Osteoblast (primary cell): ENCODE results near the gene FEM1B. TPM values are rescaled to one million over a fixed set of nuclear protein-coding genes. Genes with fewer than 3 reads are reported as not detected.
A peak's percentile ranks its signal among the peaks of the same experiment; 100 is the strongest.

Experiments
- DNase-seq: peaks from one replicate; pipeline ENCODE4 v3.0.0; 2011; ENCODE audit warnings: low spot score, mixed read lengths; ENCODE audit not compliant: insufficient read length; ENCODE audit errors: missing footprints
- H2AFZ ChIP-seq: 2 replicates; pipeline ENCODE4 v1.6.0; 2011; ENCODE audit warnings: mild to moderate bottlenecking, low read length
- H3K27ac ChIP-seq: 2 replicates; pipeline ENCODE4 v1.5.1; 2011; ENCODE audit warnings: mild to moderate bottlenecking, low read depth, low read length, moderate library complexity
- H3K27me3 ChIP-seq: 2 replicates; pipeline ENCODE4 v1.6.0; 2012; ENCODE audit warnings: mild to moderate bottlenecking, control low read depth, inconsistent platforms, low read length, moderate library complexity; ENCODE audit not compliant: insufficient read depth
- H3K36me3 ChIP-seq: 2 replicates; pipeline ENCODE4 v1.5.1; 2011; ENCODE audit warnings: mild to moderate bottlenecking, low read length, control low read depth, moderate library complexity; ENCODE audit not compliant: insufficient read depth
- H3K4me1 ChIP-seq: 2 replicates; pipeline ENCODE4 v1.5.1; 2011; ENCODE audit warnings: mild to moderate bottlenecking, low read length, control low read depth, moderate library complexity; ENCODE audit not compliant: insufficient read depth
- H3K4me2 ChIP-seq: 2 replicates; pipeline ENCODE4 v1.6.0; 2011; ENCODE audit warnings: mild to moderate bottlenecking, low read length; ENCODE audit not compliant: insufficient read depth
- H3K4me3 ChIP-seq: fragments of 200-600 bp; sonication (generic); 3 replicates; pipeline ENCODE4 v1.5.1; 2012; ENCODE audit warnings: mild to moderate bottlenecking, low read length, inconsistent platforms; ENCODE audit not compliant: insufficient read depth
- H3K79me2 ChIP-seq: 2 replicates; pipeline ENCODE4 v1.6.0; 2012; ENCODE audit warnings: mild to moderate bottlenecking, low read length, control low read depth, inconsistent platforms; ENCODE audit not compliant: insufficient read depth
- H3K9me3 ChIP-seq: 2 replicates; pipeline ENCODE4 v1.5.1; 2011; ENCODE audit warnings: low read depth, low read length, control low read depth
- H4K20me1 ChIP-seq: 2 replicates; pipeline ENCODE4 v1.6.0; 2012; ENCODE audit warnings: mild to moderate bottlenecking, low read length, control low read depth; ENCODE audit not compliant: insufficient read depth
- total RNA-seq: library from RNA; depleted of rRNA; stranded (reverse); fragments of >200 nt; gene quantifications from 2 replicates; pipeline ENCODE4 v1.2.3, GENCODE V29; 2012
- TF ChIP-seq, protein P1 (sequence below): IDR thresholded peaks from 2 replicates; pipeline ENCODE4 v1.5.1; 2011; ENCODE audit warnings: mild to moderate bottlenecking, low read depth, low read length, moderate library complexity; ENCODE audit errors: extremely low read depth

Gene FEM1B
- total RNA-seq, 1 donor: 35.5 TPM

GRCh38 chr15:68322796-68323195, 45.3 kb downstream of the FEM1B start:
- Histone ChIP-seq H3K9me3 (no peaks in the 10 kb centered on the region), H3K27ac (no peak overlapping the region), H2AFZ (no peak overlapping the region), H3K4me1 (peaks cover 13% of the 10 kb centered on the region), H3K4me2 (no peak overlapping the region), H3K36me3 (peaks cover 96% of the 10 kb centered on the region), H3K79me2 (no peaks in the 10 kb centered on the region), H4K20me1 (peaks cover 15% of the 10 kb centered on the region), H3K4me3 (no peak overlapping the region), H3K27me3 (no peaks in the 10 kb centered on the region)
- no peak for DNase-seq
- TF ChIP-seq, protein P1, sequence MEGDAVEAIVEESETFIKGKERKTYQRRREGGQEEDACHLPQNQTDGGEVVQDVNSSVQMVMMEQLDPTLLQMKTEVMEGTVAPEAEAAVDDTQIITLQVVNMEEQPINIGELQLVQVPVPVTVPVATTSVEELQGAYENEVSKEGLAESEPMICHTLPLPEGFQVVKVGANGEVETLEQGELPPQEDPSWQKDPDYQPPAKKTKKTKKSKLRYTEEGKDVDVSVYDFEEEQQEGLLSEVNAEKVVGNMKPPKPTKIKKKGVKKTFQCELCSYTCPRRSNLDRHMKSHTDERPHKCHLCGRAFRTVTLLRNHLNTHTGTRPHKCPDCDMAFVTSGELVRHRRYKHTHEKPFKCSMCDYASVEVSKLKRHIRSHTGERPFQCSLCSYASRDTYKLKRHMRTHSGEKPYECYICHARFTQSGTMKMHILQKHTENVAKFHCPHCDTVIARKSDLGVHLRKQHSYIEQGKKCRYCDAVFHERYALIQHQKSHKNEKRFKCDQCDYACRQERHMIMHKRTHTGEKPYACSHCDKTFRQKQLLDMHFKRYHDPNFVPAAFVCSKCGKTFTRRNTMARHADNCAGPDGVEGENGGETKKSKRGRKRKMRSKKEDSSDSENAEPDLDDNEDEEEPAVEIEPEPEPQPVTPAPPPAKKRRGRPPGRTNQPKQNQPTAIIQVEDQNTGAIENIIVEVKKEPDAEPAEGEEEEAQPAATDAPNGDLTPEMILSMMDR: no peak

DNA sequence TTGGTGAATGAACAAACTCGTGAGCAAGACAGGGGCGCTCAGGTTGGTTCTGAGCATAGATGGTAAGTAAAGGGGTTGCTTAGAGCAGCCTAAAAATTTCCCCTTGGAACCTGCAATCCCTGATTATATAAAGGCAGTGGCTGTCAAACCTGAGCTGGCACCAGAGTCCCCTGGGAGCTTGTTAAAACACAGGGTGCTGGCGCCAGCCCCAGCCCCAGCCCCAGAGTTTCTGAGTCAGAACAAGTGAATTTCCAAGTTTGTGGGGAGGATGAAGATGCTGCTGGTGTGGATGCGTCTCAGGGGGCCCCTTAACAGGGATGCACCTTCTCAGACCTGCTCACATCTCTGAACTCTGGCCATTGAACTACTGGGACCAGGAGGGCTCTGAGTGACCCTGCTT, 48.2 kb downstream of the FEM1B start:
- Histone ChIP-seq H3K4me2 (no peak overlapping the region), H3K79me2 (no peaks in the 10 kb centered on the region), H3K27me3 (no peaks in the 10 kb centered on the region), H3K36me3 (peaks cover 96% of the 10 kb centered on the region), H3K4me3 (no peak overlapping the region), H2AFZ (no peak overlapping the region), H3K9me3 (no peaks in the 10 kb centered on the region), H3K27ac (peak overlapping the region; percentile 8), H3K4me1 (peaks cover 13% of the 10 kb centered on the region), H4K20me1 (peaks cover 22% of the 10 kb centered on the region)
- DNase-seq: no peak
- TF ChIP-seq, protein P1: no peak

DNA sequence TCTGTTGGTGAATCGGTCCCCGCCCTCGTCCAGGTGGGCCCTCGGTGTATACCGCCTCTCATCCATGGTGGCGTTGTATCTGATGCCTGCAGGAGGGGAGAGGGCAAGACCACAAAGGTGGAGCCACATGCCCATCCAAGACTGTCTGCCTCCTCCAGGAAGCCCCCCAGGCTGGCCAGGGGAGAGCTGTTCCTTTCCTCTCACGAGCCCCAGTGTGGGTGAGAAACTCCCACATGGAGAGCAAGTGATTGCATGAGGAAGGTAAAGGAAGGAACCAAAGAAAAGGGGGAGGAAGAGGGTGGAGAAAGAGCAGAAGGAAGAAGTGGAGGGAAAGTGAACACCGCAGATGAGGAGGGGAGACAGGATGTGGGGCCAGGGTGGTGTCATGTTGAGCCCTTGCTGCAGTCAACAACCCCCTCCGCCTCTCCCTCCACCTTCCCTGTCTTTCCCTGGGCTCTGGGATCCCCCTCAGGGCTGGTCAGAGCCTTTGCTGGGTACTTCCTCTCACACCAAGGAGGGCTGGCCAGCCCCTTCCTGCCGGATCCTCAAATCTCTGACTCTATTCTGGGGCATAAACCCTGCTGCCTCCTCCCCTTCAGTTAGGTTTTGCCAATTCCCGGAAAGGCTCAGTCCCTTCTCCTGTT, 49.3 kb downstream of the FEM1B start:
- H3K4me3 ChIP-seq: no peak overlapping the region
- TF ChIP-seq, protein P1: no peak
- no peak overlapping the region for H3K27ac ChIP-seq
- no peak overlapping the region for H3K4me2 ChIP-seq
- no peaks in the 10 kb centered on the region for H3K9me3 ChIP-seq
- peaks cover 13% of the 10 kb centered on the region for H3K4me1 ChIP-seq
- H3K79me2 ChIP-seq: no peaks in the 10 kb centered on the region
- no peak overlapping the region for H2AFZ ChIP-seq
- peaks cover 96% of the 10 kb centered on the region for H3K36me3 ChIP-seq
- DNase-seq: no peak
- H4K20me1 ChIP-seq: peaks cover 22% of the 10 kb centered on the region
- no peaks in the 10 kb centered on the region for H3K27me3 ChIP-seq

DNA sequence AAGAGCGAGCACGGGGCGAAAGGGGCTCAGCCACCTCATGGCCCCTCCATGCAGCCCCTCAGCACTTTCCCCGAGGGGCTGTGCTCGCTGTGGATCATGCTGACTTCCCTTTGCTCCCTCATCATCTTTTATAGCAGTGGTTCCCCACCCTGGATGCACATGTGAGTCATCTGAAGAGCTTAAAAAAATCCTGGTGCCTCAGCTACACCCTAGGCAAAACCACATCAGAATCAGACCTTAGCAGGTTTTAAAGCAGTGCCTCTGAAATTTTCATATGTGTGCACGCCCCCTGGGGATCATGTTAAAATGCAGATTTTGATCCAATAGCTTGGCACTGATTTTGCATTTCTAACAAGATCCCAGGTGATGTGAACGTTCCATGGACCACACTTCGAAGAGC, 50.9 kb downstream of the FEM1B start:
- H4K20me1 ChIP-seq: peaks cover 22% of the 10 kb centered on the region
- H3K4me3 ChIP-seq: no peak overlapping the region
- TF ChIP-seq, protein P1: no peak
- no peak overlapping the region for H3K4me2 ChIP-seq
- peaks cover 15% of the 10 kb centered on the region for H3K4me1 ChIP-seq
- H3K9me3 ChIP-seq: no peaks in the 10 kb centered on the region
- no peak overlapping the region for H3K27ac ChIP-seq
- no peaks in the 10 kb centered on the region for H3K27me3 ChIP-seq
- no peaks in the 10 kb centered on the region for H3K79me2 ChIP-seq
- H3K36me3 ChIP-seq: peaks cover 98% of the 10 kb centered on the region
- H2AFZ ChIP-seq: no peak overlapping the region
- DNase-seq: no peak
